ENCODE results near the gene POLR1B. TPM values are rescaled to one million over a fixed set of nuclear protein-coding genes. Genes with fewer than 3 reads are reported as not detected.
"Not testable (repeated sequence)": the region's sequence is repeated elsewhere in the genome, so short reads cannot be mapped to it uniquely, and the experiment has no call there.

The POLR1B gene
- polyA plus RNA-seq, 3 donors from 2014 or later: 12.1 to 21.5 (median 17.1) TPM

DNA sequence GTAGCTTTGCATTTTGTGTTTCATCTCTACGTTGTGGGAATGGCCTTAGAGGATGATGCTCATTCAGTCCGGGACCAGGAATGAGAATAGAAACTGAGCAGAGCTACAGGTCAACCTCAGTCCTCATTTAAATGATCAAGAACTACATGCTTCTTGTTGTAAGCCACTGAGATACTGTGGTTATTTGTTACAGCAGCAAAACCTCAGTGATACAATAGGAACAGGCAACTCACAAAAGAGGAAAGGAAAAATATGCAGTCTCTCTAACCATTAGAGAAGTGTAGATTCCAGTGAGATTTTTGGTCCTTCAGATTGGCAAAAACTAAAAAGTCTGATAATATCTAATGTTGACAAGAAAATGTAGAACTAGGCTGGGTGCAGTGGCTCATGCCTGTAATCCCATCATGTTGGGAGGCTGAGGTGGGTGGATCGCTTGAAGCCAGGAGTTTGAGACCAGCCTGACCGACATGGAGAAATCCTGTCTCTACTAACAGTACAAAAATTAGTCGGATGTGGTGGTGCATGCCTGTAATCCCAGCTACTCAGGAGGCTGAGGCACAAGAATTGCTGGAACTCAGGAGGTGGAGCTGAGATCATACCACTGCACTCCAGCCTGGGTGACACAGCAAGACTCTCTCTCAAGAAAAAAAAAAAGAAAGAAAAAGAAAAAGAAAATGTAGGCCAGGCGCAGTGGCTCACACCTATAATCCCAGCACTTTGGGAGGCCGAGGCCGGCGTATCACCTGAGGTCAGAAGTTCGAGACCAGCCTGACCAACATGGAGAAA is 55.5 kb downstream of the POLR1B start:
- no peak overlapping the region for H3K4me3 Mint-ChIP-seq
- DNase-seq: no peak
- no peaks in the 10 kb centered on the region for H3K27me3 Mint-ChIP-seq (ENCODE audit: low read depth in 3 of 3)
- H3K4me1 Mint-ChIP-seq: peaks cover 7 to 11% of the 10 kb centered on the region in 2 donors
- peak overlapping the region in 1 of 6 donors; percentile 7 for H3K27ac Mint-ChIP-seq
- H3K36me3 Mint-ChIP-seq: peaks cover 9 to 15% (median 9%) of the 10 kb centered on the region in 3 donors
- no peaks in the 10 kb centered on the region for H3K9me3 Mint-ChIP-seq

DNA sequence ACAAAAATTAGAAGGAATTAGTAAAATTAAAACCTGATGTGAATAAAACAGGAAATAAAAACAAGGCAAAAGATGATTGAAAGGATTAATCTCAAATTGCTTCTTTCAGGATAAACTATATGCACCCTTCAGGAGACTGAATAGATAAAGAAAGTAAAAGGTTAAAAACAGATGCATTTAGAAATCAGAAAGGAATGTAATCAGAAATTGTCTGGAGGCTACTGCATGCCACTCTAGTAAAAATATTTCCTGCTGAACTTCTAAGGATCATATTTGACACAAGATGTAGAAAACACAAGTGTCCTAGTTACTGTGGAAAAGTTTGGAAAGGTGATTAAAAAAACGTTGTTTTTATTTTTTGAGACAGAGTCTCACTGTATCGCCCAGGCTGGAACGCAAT is 58.4 kb downstream of the POLR1B start:
- no peak overlapping the region for H3K4me3 Mint-ChIP-seq
- H3K27me3 Mint-ChIP-seq (ENCODE audit: low read depth in 3 of 3): no peaks in the 10 kb centered on the region
- H3K4me1 Mint-ChIP-seq: peaks cover 7 to 11% of the 10 kb centered on the region in 2 donors
- no peaks in the 10 kb centered on the region for H3K9me3 Mint-ChIP-seq
- H3K27ac Mint-ChIP-seq: no peak overlapping the region
- no peak for DNase-seq
- H3K36me3 Mint-ChIP-seq: peaks cover 0 to 4% (median 0%) of the 10 kb centered on the region in 3 donors

DNA sequence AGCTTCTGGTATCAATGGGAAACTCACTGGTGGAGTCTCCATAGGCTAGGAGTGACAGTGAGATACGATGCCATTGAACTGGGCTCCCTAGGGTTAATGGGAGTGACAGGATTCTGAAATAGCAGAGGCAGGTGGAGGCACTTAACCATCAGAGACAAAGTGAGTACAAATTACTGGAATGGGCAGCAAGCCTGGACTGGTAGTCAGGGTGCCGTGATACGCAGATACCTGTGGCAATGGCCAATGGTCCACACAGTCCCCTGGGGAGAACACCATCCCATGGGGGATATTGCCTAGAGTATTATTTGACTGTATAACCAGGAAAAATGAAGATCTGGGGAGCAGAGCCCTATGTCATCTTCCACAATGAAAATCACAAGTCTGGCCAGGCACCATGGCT is 59.5 kb downstream of the POLR1B start:
- Mint-ChIP-seq H3K27me3 (ENCODE audit: low read depth in 3 of 3) (peaks cover 0 to 3% (median 0%) of the 10 kb centered on the region in 3 donors), H3K9me3 (no peaks in the 10 kb centered on the region), H3K27ac (no peak overlapping the region), H3K4me3 (no peak overlapping the region), H3K36me3 (peaks cover 0 to 4% (median 0%) of the 10 kb centered on the region in 3 donors), H3K4me1 (peaks cover 15 to 18% of the 10 kb centered on the region in 2 donors)
- DNase-seq: no peak

DNA sequence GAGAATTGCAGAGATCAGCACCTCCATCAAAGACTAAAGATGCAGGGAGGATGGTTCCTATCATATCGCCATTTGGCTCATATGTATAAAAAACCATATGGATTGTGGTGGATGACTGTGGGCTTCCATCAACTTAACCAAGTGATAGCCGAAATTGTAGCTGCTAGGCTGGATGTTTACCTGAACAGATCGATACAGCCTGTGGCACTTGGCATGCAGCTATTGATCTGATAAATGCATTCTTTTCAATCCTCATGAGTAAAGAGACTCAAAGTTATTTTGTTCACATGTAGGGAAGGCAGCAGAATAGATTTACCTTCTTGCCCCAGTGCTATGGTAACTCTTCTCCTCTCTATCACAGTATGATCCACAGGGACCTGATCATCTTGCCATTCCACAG is 60.7 kb downstream of the POLR1B start:
- H3K4me3 Mint-ChIP-seq: no peak overlapping the region
- no peak for DNase-seq
- H3K9me3 Mint-ChIP-seq: no peaks in the 10 kb centered on the region
- peaks cover 15 to 19% of the 10 kb centered on the region in 2 donors for H3K4me1 Mint-ChIP-seq
- H3K36me3 Mint-ChIP-seq: no peaks in the 10 kb centered on the region
- peak overlapping the region in 2 of 6 donors; percentile 9 to 59 for H3K27ac Mint-ChIP-seq
- peaks cover 0 to 3% (median 0%) of the 10 kb centered on the region in 3 donors for H3K27me3 Mint-ChIP-seq (ENCODE audit: low read depth in 3 of 3)

DNA sequence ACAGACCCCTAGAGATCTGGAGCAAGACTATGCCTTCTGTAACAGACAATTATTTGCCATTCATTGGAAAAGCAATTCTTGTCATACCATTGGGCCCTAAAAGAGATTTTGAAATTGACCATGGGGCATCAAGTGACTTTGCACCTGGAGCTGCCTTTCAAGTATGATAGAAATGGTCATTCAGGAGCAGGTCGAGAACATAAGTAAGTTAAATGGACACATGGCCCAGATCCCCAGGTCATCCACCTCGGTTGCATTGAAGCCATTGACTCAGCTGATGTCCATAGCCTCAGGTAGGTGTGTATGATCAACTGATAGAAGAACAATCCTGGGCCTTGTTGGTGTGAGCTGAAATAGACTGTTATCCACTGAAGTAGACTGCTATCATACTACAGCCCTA is 61.5 kb downstream of the POLR1B start:
- H3K4me3 Mint-ChIP-seq: no peak overlapping the region
- H3K27me3 Mint-ChIP-seq (ENCODE audit: low read depth in 3 of 3): peaks cover 0 to 3% (median 0%) of the 10 kb centered on the region in 3 donors
- H3K4me1 Mint-ChIP-seq: peaks cover 17 to 25% of the 10 kb centered on the region in 2 donors
- no peak for DNase-seq
- H3K36me3 Mint-ChIP-seq: no peaks in the 10 kb centered on the region
- no peaks in the 10 kb centered on the region for H3K9me3 Mint-ChIP-seq
- H3K27ac Mint-ChIP-seq: peak overlapping the region in 1 of 6 donors; percentile 59

DNA sequence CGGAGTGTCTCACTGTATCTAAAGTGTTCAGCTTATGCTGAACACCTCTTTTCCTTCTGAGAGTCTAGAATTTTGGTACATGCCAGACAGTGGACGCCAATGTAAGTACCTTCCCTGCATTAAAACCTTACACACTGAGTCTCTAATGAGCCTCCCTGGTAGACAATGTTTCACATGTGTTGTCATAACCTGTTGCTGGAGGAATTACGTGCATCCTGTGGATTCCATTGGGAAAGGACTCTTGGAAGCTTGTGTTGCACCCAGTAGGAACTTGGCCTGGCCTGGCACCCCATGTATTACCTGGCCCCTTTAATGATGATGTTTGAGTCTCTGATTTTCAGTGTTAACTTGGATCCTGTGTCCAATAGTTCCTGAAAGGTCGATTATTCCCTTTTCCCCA is 62.7 kb downstream of the POLR1B start:
- H3K36me3 Mint-ChIP-seq: no peaks in the 10 kb centered on the region
- H3K9me3 Mint-ChIP-seq: no peaks in the 10 kb centered on the region
- no peak for DNase-seq
- H3K4me3 Mint-ChIP-seq: no peak overlapping the region
- H3K27ac Mint-ChIP-seq: peak overlapping the region in 1 of 6 donors; percentile 3
- H3K4me1 Mint-ChIP-seq: peaks cover 15 to 22% of the 10 kb centered on the region in 2 donors
- H3K27me3 Mint-ChIP-seq (ENCODE audit: low read depth in 3 of 3): peaks cover 0 to 3% (median 0%) of the 10 kb centered on the region in 3 donors

DNA sequence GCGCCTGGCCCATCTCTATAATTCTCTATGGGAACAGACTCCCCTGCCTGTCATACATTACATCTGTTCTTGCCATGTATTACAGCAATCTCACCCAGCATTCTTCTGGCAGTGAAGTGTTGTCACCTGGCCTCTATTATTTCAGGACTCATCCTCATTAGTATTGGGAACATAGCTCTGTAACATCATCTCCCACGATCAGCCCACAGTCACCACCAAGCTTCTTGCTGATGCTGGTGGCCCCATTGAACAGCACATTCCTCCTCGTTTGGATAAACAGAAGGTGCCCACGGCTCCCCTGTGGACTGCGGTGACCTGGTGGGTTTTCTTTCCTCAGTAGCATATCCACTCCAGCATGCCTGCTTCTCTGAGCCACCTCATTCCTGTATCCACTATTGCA is 63.7 kb downstream of the POLR1B start:
- no peak overlapping the region for H3K4me3 Mint-ChIP-seq
- H3K9me3 Mint-ChIP-seq: peaks cover 0 to 3% (median 0%) of the 10 kb centered on the region in 6 donors
- peaks cover 0 to 3% (median 0%) of the 10 kb centered on the region in 3 donors for H3K27me3 Mint-ChIP-seq (ENCODE audit: low read depth in 3 of 3)
- peak overlapping the region in 1 of 6 donors; percentile 37 for H3K27ac Mint-ChIP-seq
- peaks cover 10 to 14% of the 10 kb centered on the region in 2 donors for H3K4me1 Mint-ChIP-seq
- H3K36me3 Mint-ChIP-seq: no peaks in the 10 kb centered on the region
- DNase-seq: no peak

DNA sequence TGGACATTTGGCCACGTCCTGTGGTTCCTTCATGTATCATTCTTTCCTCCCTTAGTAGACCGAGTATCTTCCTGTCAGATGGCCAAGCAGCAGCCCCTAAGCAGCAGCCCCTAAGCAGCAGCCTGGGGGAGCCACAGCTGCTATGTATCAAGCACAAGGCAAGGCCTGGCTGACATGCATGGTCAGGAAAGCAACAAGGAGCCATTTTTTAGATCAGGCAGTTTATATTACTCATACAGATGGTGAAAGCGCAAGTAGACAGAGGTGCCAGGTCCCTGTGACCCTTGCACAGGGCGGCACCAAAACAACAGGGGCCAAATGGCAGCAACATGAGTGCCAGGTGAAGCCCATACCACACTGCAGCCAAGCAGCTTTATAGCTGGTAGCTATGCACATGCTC is 64.3 kb downstream of the POLR1B start:
- Mint-ChIP-seq H3K4me1 (peaks cover 10 to 14% of the 10 kb centered on the region in 2 donors), H3K27ac (peak overlapping the region in 1 of 6 donors; percentile 37), H3K27me3 (ENCODE audit: low read depth in 3 of 3) (peaks cover 0 to 3% (median 0%) of the 10 kb centered on the region in 3 donors), H3K9me3 (peaks cover 0 to 3% (median 0%) of the 10 kb centered on the region in 6 donors), H3K36me3 (peaks cover 0 to 2% (median 0%) of the 10 kb centered on the region in 3 donors), H3K4me3 (no peak overlapping the region)
- DNase-seq: no peak

DNA sequence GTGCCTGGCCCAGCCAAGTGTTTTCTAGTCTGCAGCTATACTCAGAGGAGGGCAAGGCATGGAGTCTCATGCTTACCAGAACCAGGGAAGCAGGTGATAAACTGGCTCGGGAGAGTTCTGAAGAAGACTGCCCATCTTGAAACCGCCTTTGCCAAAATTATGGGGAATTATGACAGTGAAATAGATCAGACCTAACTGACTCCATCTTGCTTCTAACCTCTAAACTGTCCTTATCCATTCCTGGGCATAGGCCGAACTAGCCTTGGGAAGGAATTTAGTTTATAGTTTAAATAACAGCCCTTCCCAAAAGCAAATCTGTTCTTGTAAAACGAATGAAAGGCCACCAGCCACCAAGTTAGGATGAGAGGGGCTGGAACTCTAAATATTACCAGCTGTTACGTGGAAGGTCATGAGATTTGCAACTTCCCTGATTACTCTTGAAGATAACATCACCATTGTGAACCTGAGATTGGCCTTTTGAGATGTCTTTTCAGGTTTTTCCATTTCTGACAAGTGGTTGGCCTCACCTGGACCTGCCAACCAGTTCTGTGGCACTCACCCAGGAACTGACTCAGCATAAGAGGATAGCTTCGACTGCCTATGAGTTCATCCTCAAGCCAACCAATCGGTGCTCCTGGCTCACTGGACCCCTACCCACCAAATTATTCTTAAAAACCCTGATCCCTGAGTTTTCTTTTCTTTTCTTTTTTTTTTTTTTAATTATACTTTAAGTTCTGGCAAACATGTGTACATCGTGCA is 65.6 kb downstream of the POLR1B start:
- peaks cover 10 to 14% of the 10 kb centered on the region in 2 donors for H3K4me1 Mint-ChIP-seq
- no peak overlapping the region for H3K4me3 Mint-ChIP-seq
- no peak overlapping the region for H3K27ac Mint-ChIP-seq
- no peak for DNase-seq
- H3K9me3 Mint-ChIP-seq: peaks cover 0 to 3% (median 0%) of the 10 kb centered on the region in 6 donors
- peaks cover 0 to 4% (median 2%) of the 10 kb centered on the region in 3 donors for H3K36me3 Mint-ChIP-seq
- H3K27me3 Mint-ChIP-seq (ENCODE audit: low read depth in 3 of 3): peaks cover 0 to 3% (median 0%) of the 10 kb centered on the region in 3 donors

DNA sequence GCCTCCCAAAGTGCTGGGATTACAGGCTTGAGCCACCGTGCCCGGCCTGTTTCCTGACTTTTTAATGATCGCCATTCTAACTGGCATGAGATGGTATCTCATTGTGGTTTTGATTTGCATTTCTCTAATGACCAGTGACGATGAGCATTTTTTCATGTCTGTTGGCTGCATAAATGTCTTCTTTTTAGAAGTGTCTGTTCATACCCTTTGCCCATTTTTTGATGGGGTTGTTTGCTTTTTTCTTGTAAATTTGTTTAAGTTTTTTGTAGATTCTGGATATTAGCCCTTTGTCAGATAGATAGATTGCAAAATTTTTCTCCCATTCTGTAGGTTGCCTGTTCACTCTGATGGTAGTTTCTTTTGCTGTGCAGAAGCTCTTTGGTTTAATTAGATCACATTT is 67.1 kb downstream of the POLR1B start:
- not testable (repeated sequence) for H3K4me3 Mint-ChIP-seq; DNase-seq; H3K27me3 Mint-ChIP-seq (ENCODE audit: low read depth in 3 of 3); H3K36me3 Mint-ChIP-seq; H3K27ac Mint-ChIP-seq; H3K9me3 Mint-ChIP-seq
- H3K4me1 Mint-ChIP-seq: peaks cover 14 to 16% of the 10 kb centered on the region in 2 donors

DNA sequence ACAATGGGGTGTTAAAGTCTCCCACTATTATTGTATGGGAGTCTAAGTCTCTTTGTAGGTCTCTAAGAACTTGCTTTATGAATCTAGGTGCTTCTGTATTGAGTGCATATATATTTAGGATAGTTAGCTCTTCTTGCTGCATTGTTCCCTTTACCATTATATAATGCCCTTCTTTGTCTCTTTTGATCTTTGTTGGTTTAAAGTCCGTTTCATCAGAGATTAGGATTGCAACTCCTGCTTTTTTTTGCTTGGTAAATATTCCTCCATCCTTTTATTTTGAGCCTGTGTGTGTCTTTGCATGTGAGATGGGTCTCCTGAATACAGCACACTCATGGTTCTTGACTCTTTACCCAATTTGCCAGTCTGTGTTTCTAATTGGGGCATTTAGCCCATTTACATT is 70.0 kb downstream of the POLR1B start:
- peaks cover 7 to 11% of the 10 kb centered on the region in 2 donors for H3K4me1 Mint-ChIP-seq
- not testable (repeated sequence) for H3K9me3 Mint-ChIP-seq; H3K27ac Mint-ChIP-seq; H3K4me3 Mint-ChIP-seq; H3K27me3 Mint-ChIP-seq (ENCODE audit: low read depth in 3 of 3); DNase-seq; H3K36me3 Mint-ChIP-seq

DNA sequence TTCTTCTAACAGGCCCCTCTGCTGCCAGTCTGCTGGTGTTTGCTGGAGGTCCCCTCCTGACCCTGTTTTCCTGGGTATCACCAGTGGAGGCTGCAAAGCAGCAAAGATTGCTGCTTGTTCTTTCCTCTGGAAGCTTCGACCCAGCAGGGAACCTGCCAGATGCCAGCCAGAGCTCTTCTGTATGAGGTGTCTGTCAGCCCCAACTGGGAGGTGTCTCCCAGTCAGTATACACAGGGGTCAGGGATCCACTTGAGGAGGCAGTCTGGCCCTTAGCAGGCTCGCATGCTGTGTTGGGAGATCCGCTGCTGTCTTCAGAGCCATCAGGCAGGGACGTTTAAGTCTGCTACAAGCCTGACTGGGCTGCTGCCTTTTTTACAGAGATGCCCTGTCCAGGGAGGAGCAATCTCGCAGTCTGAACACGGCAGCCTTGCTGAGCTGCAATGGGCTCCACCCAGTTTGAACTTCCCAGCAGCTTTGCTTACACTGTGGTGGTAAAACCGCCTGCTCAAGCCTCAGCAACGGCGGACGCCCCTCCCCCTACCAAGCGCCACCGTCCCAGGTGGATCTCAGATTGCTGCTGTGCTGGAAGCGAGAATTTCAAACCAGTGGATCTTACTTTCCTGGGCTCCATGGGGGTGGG is 72.1 kb downstream of the POLR1B start:
- Mint-ChIP-seq H3K27me3 (ENCODE audit: low read depth in 3 of 3) (peaks cover 0 to 3% (median 2%) of the 10 kb centered on the region in 3 donors), H3K27ac (peak overlapping the region in 2 of 6 donors; percentile 17 to 67), H3K4me1 (peaks cover 0 to 9% of the 10 kb centered on the region in 2 donors), H3K9me3 (peaks cover 0 to 3% (median 0%) of the 10 kb centered on the region in 6 donors), H3K4me3 (no peak overlapping the region), H3K36me3 (peaks cover 0 to 8% (median 4%) of the 10 kb centered on the region in 3 donors)
- no peak for DNase-seq

DNA sequence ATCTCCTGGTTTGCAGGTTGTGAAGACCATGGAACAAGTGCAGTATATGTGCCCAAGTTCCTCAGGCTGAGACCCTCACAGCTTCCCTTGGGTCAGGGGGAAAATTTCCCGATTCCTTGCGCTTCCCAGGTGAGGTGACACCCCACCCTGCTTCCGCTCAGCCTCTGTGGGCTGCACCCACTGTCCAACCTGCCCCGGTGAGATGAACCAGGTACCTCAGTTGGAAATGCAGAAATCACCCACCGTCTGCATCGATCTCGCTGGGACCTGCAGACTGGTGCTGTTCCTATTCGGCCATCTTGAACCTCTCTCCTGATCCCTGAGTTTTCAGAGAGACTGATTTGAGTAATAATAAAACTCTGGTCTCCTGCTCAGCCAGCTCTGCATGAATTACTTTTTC is 72.8 kb downstream of the POLR1B start:
- Mint-ChIP-seq H3K4me1 (peaks cover 0 to 9% of the 10 kb centered on the region in 2 donors), H3K36me3 (peaks cover 0 to 8% (median 4%) of the 10 kb centered on the region in 3 donors), H3K27ac (peak overlapping the region in 2 of 6 donors; percentile 40 to 53), H3K9me3 (peaks cover 0 to 3% (median 0%) of the 10 kb centered on the region in 6 donors), H3K27me3 (ENCODE audit: low read depth in 3 of 3) (peaks cover 0 to 3% (median 2%) of the 10 kb centered on the region in 3 donors), H3K4me3 (no peak overlapping the region)
- DNase-seq: no peak
